HG03280 (cell line): ENCODE data around the gene DAZAP1.

ENCODE experiments used
- ATAC-seq: cut with Tn5 transposase; IDR thresholded peaks from one replicate; pipeline ENCODE4 v1.9.1; 2021; ENCODE audit warnings: mild to moderate bottlenecking, moderate library complexity; ENCODE audit not compliant: unreplicated experiment

The DAZAP1 gene

DNA sequence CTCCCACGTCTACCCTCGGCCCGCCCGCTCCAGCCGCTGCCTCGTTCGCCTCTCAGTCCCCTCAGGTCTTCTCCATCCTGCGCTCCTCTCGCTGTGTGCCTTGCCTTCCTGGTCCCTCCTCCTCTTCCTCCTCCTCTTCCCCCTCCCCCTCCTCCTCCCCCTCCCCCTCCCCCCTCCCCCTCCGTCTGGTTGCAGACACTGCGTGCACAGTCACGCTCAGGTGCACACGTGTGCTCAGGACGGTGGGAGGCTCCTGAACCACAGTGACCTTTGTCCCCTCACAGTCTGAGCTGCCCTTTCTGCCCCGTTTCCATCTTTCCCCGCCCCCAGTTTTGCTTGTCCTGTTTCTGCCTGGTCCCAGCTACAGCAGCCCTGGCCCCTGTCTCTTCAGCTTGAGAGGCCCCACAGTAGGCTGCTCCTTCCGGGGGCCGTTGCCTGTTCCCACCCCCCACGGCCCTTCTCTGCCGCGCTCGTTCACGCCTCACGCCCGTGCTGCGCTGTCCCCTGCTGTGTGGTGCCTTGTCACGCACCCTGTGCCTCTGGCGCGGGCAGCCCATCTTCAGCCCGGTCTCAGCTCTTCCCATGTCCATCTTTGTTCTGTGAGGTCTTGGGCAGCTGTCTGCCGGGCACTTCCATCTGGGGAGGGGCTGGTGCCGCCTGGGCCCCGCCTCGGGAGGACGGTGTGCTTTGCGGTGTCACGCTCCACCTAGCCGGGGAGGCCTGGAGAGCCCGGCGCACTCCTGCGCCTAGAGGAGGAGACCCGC lies 17.0 kb downstream of the DAZAP1 start:
- no peak for ATAC-seq

DNA sequence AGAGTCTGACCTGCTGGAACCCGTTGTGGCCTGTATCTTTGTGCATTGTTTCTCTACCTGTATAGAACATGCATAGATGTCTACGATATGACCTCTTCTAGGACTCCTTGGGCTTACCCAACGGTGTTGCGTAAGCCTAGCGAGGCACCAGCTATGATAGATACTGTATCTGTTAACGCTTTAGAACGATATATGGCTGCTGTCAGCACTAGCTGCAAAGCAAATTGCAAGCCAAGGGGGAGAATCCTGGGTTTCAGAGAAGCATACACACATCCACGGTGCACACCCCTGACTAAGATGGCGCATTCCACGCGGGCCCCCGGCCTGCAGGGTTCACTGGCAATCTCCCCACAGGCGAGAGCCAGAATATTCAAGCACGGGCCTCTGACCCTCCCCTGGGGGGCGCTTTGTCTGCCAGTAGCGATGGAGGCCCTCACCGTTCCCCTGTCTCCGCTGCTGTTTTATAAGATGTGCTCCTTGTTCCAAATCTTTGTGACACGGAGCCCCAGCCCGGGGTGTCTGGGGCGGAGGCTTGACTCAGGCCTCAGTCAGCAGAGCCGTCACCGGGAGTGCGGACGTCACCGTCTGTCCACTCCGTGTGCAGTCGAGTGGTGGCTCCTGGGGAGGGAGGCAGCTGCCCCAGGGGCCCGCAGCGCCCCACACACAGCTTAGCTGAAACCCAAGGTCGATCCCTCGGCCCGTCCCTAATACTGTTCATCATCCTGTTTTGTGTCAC lies 17.9 kb downstream of the DAZAP1 start:
- no peak for ATAC-seq

DNA sequence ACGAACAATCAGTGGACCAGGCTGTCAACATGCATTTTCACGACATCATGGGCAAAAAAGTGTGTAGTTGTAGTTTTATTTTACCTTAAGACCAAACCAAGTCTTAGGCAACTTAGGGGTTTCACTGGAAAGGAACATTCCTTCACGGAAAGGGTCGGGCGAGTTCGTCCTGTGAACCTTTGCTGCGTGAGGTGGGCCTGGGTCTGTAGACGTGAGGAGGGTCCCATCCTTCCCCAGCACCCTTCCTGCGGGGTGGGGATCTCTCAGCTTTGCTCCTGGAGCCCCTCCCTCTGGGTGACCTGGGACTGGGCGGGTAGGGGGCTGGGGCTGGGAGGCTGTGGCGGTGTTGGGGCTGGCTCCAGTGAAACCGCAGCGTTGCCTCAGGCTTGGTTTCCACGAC lies 18.5 kb downstream of the DAZAP1 start:
- ATAC-seq = no peak

DNA sequence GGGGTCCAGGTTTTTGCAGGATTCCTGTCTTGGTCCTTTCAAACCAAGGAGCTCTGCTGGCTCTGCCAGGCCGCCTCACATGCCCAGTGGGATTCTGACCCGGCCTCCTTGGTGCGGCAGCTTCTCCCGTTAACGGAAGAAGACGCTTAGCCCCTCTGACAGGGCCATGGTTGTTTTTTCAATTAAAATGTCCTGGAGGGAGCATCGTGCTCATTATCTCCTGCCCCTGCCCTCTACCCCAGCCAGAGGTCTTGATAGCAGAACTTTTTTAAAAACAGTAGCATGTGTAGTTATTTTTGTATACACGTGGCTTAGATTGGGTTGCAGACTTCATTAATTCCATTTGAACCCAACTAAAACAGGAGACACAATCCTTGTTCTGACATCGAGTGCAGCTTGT lies 19.4 kb downstream of the DAZAP1 start:
- ATAC-seq = no peak

DNA sequence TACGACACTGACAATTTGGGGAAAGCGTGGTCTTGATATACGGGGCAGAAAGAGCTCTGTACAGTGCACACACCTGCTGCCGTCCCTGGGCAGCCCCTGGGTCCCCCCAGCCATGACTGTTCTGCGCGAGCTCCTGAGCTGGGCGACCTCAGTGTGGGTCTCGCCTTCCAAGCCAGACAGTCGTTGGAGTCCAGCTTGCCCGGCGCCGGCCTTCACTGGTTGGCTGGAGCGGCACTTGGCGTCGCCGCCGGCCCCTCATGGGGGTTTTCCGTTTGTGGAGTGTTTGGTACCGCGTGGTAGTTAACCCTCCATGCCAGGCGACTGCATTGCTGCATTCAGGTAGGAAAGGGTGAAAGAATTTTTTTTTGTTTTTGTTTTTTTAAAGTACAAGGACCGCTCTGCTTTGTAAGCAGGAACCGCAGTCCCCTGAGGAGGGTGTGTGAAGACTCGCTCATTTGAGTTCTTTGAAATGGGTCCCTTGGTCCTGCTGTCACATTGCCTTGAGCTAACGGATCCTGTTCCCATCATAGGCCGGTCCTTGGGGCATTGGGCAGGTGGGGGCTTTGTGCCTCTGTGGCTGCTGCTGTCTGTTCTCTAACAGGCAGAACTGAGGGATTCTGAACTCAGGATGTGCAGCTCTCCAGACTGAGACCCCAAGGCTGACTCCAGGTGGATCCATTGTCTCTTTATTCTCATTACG lies 20.0 kb downstream of the DAZAP1 start:
- no peak for ATAC-seq

DNA sequence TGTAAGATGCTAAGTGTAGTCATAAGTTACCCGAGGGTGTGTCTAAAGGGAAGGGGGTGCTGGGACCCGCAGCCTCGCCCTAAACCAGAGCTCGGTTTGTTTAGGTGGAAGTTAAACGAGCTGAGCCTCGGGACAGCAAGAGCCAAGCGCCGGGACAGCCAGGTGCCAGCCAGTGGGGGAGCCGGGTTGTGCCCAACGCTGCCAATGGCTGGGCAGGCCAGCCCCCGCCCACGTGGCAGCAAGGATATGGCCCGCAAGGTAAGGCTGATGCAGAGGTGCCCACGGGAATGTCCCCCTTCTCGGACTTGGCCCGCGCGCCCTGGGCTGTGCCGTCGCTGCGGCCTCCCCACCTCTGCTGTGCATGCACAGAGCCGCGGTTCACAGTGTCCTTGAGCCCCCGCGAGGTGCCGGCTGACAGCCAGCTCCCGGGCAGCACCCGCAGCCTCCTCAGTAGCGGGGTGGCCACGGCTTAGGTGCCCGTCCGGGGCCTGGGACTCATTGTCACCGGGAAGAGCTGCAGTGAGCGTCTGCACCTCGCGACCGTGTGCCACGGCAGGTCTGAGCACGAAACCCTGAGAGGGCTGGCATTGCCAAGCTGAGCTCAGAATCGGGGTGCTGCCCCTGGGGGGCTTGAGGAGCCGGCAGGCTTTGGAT lies 21.5 kb downstream of the DAZAP1 start:
- no peak for ATAC-seq

DNA sequence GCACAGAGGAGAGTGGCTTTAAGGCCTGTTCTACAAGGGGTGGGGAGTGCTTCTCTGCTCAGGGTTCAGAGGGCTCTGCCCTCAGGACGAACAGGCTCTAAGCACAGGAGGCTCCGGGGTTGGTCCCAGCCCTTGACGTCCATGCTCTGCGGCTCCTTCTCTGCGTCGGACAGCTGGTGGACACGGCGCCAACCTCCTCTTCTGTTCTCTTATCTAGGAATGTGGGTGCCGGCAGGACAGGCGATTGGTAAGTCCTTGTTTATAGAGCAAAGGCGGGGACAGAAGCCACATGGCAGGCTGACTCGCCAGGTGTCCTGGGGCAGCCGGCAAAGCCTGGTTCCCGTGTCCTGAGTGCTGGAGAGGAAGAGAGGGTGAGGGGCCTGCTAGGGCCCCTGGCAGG lies 22.4 kb downstream of the DAZAP1 start:
- no peak for ATAC-seq

DNA sequence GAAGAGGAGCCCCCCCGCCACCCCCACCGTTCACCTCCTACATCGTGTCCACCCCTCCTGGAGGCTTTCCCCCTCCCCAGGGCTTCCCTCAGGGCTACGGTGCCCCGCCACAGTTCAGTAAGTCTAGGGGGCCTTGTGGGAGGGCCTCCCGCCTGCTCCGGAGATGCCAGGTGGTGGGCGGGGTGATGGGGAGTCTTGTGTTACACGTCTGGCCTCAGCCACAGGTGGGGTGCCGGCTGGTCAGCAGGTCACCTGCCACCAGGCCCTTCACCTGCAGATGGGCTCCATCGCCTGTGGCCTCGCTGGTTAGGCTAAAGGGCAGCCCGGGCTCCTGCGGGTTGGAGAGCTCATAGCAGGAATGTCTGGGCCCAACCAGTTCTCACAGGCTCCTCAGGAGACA lies 22.9 kb downstream of the DAZAP1 start:
- no peak for ATAC-seq

DNA sequence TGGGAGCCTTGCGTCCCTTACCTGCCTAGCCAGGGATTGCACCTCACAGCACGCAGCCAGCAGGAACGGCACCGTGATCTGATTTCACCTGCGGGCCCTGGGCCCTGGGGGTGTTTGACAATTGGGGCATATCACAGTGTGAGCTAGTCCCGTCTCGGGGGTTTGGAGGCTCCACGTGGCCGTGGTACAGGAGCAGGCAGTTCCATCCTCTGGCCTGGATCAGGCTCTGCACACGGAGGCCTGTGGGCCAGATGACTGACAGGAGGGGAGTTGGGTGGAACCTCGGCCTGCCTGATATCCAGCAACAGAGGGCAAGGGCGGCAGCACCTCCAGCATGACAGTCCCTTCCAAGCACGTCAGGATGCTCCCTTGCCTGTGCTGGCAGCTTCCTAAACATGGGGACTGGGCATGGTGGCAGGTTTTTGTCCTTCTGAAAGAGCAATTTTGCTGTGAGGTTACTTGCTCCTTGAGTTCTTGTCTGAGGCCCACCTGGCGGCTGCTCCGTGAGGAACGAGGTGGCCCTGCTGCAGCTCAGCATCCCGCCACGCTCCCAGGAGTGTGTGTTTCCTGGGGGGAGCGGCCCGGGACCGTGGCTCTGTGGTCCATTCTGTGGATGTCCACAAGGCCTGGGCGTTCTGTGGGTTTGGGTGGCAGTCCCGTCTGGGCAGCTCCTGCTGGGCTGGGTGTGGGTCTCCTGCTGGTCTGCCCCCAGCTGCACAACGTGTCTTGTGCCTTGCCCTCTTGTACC lies 24.5 kb downstream of the DAZAP1 start:
- no peak for ATAC-seq

DNA sequence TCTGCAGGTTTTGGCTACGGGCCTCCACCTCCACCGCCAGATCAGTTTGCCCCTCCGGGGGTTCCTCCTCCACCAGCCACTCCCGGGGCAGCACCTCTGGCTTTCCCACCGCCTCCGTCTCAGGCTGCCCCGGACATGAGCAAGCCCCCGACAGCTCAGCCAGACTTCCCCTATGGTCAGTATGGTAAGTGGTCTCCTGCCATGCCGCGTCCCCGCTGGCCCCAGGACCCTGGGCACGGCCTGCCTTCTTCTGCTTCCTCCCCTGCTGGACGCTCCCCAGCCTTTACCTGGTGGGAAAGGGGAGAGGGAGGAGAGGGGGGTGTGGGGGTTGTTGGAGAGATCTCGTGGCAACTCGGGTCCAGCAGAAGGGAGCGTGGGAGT lies 25.1 kb downstream of the DAZAP1 start:
- ATAC-seq = no peak

DNA sequence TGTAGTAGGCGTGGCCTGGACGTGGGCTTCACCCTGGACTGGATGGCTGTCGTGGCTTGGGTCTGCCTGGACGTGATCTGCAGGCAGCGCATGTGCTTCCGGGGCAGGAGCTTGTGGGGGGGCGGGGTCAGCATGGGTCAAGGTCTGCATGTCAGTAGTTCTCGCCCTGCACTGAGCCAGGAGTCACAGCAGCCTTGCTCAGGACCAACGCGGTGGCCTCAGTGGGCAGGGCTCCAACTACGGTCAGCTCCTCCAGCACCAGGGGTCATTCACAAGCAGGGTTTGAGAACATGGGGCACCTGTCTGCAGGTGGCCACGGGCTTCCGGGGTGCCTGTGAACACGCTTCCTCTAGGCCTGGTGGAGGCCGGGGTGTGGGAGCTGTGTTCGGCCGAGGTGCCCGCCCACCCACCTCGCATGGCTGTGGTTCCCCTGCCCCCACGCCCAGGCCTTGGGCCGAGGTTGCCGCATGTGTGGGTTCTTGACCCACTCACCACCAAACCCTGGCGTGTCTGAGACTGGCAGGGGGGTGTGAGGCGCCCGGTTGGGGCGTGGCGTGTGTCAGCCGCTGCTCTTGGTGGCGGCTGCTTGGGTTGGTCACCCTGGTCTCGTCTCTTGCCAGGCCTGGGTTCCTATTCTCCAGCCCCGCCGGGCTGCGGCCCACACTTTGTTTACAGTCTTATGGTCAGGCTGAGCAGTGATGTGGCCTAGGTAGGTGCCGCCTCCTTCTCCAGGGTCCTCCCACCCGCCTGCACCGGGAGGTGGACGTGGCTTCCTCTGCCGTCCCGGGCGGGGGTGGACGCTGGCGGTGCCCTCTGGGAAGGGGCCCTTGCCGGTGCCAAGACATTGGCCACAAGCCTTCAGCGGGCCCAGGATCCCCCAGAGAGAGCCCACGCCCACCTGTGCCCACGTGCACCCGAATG lies 26.0 kb downstream of the DAZAP1 start:
- no peak for ATAC-seq

DNA sequence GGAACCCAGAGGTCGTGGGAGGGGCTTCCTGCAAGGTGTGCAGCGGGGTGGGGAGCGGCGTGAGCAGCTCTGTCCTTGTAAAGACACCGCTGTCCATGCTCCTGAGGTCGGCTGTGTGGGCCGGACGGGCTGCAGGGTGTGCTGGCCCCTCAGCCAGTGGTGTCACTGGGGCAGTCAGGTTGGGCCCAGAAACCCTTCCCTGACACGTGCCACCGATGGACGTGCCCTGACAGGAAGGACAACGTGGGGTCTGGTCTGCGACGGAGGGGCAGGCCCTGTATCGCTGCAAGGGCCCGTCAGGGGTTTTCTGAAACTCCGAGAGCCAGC lies 26.6 kb downstream of the DAZAP1 start:
- no peak for ATAC-seq

DNA sequence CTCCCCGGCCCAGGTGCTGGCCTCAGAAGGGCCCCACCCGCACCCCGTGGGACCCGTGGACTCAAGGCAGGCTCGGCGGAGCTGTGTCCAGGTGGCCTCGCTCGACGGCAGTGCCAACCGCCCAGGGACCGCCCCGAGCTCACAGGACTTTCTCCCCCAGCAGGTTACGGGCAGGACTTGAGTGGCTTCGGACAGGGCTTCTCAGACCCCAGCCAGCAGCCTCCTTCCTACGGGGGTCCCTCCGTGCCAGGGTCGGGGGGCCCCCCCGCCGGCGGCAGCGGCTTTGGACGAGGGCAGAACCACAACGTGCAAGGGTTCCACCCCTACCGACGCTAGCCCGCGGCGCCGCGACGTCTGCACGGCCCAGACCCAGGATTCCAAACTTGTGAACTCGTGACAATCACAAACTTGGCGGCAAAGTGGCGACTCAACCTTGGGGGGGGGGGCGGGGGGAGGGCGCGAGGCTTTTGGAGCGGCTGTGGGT lies 27.2 kb downstream of the DAZAP1 start:
- ATAC-seq = no peak

DNA sequence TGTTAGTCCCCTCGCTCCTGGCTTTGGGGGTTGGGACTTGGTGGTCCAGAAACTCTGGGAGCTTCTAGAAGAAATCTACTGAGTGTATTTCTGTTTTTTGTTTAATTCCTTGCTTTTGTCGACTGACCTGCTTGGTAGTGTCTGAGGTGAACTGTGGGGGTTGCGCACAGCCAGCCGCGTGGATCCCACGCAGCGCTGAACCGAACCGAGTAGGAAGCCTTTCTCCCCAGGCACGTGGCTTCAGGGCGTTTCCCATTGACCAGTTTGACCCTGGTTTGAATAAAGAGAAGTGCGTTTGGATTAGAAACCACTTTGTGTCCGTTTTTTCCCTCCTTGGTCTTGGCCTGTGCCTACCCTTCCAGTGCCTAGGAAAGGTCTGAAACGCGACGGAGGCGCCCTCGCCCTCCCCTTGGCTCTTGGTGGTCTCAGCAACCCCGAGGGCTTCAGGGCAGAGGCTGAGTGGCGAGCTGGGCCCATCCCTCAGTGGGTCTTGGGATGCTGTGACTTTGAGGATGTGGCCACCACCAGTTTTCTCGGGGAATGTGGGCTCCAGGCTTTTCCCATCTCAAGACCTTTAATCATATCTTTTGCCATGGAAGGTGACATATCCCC lies 28.1 kb downstream of the DAZAP1 start:
- no peak for ATAC-seq

DNA sequence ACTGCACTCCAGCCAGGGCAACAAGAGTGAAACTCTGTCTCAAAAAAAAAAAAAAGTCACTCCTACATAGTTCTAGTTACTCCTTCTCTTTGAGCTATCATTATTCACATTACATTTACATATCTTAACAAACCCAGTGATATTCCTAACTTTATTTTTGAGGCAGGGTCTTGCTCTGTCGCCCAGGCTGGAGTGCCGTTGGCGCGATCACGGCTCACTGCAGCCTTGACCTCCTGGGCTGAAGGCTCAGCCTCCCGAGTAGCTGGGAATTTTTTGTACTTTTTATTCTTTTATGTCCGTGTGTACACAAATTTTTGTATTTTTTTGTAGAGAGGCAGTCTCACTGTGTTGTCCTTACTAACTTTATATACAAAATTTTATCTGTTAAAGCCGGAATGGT lies 30.2 kb downstream of the DAZAP1 start:
- ATAC-seq = no peak

DNA sequence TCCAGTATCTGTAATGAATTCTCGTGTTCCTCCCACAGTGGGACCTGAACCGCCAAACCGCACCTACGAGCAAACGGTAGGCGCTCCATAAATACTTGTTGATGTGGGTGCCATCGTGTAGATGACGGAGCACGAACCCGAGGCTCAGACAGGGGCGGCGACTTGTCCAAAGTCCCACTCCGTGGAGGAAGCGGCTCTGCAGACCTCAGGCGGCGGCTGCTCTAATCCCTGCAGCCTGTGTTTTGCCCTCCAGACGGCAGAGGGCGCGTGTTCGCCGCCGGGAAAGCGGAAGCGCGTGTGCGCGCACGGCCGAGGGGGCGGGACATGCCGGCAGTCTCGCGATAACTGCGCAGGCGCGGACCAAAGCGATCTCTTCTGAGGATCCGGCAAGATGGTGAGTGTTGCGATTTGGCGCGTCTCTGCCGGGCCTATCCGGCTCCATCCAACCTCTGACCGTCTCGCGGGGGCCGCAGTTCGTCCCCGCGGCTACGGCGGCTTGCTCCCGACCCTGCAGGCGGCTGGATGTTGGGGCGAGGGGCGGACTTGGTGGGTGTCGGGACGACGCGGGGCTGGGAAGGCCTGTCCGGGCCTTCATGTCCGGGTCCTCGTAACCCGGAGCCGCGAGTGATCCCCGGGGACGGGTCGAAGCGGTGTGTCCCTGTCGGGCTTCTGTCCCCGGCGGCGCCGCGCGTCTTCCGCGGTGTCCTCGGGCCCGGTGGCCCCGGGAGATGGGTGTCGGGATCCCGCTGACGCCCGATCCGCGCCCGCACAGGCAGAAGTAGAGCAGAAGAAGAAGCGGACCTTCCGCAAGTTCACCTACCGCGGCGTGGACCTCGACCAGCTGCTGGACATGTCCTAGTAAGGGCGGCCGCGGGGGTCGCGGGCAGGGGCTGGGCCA lies 30.9 kb downstream of the DAZAP1 start, which contains the start of gene RPS15:
Gene RPS15, plus strand, starts transcription at position 362 of the 898 bp plus-strand sequence. Its CDS starts 30 bp downstream, at position 392.
- peak; percentile 77 for ATAC-seq

DNA sequence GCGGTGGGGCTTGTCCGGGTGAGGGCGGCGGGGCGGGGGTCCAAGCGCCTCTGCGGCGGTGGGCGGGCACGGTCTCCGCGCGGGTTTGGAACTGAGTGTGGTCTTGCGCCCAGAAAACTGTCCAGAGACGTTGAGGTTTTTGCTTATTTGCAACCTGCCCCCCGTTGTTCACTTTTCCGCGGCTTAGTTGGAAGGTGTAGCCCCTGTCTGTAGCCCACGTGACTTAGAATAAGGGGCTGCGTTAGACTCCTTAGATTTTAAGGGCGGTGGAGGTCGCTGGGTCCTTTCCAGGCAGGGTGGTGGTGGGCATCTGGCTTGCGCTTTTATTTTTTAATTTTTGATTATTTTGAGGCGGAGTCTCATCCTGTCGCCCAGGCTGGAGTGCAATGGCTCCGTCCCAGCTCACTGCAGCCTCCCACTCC lies 31.6 kb downstream of the DAZAP1 start:
- no peak for ATAC-seq
